NCI-H82 treated with DMSO at 0.1 percent for 48 hours (cell line): Measurements from ENCODE around the gene TDRKH.

ENCODE experiments used
- DNase-seq: peaks from one replicate; lab custom pipeline; 2025; ENCODE audit not compliant: unreplicated experiment; lab: John Stamatoyannopoulos, UW

The TDRKH gene

DNA sequence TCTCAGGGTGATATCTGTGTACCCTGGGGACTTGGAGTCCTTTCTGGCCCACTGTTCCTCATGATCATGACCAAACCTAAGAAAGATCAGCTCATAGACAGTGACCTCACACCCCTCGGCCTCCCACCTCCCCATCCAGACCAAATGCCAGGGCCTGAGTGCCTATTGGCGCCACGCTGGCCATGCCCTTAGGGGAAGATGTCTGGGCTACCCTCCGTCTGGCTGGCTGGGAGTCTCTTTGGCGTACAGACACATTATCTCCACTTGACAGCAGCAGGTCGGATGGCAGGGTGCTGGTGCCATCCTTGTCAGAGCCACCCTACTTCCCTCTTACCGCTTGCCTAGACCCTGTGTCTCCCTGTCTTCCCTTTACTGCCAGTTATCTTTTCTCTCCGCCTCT lies 32.9 kb upstream of the TDRKH start:
- DNase-seq: no peak

DNA sequence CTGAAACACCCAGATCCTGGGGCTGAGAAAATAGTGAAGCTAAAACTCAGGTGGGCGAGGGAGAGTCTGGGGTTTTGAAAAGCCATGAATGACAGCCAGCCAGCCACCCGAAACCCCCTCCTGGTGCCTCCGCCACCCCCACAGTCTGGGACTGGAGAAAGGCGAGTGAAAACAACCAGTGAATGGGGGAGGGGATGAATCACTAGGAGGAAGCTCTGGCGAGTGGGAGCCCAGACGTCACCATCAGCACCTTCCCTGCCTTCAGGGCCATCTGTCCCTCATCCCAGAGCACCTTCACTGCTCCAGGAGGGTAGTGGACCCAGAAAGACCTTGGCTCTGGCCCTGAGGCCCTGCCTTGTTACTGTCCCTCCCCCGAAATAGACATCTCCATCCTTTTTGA lies 32.1 kb upstream of the TDRKH start:
- DNase-seq: no peak

DNA sequence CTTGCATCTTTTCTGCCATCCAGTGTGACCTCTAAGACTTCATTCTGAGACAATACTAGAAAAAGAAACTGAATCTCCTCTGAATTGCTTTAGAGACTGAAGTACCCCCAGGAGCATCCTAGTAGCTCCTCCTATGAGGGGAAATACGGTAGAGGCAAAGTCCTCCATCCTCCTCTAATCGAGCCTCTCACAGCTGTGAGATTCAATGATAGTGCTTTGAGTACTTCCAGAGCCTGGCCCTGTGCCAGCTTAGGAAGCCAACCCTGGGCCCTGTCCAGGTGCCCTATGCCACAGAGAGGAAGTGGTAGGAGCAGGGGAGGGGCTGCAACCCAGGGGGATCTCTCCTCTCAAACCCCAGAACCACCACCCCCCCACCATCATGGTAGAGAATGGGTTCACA lies 30.6 kb upstream of the TDRKH start:
- no peak for DNase-seq

DNA sequence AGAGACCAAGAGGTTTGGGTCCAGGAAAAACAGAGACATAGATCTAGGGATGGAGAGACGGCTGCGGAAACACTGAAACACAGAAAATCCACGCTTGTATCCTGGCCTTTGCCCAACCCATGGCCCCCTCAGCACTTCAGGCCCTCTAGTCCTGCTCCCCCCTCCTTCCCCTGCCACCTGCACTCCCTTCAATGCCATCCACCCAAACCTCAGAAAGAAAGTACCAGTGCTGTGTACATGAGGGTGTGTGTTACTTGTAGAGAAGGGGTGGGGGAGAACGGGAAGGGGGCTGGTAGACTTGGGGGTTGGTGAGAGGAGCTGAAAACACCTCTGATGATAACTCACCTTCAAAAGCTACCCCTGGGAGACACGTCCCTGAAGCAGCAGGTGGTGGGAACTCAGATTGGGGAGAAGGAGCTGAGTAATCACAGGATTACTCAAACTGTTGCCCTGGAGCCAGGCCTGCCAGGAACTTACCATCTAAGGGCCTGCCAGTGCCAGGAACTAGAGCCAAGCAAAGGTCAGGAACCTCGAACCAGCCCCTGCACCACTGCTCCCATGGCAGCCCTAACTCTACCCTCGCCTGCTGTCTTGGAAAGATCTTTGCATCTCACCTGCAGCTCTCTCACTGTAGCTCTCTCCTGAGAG lies 29.8 kb upstream of the TDRKH start:
- DNase-seq: no peak

DNA sequence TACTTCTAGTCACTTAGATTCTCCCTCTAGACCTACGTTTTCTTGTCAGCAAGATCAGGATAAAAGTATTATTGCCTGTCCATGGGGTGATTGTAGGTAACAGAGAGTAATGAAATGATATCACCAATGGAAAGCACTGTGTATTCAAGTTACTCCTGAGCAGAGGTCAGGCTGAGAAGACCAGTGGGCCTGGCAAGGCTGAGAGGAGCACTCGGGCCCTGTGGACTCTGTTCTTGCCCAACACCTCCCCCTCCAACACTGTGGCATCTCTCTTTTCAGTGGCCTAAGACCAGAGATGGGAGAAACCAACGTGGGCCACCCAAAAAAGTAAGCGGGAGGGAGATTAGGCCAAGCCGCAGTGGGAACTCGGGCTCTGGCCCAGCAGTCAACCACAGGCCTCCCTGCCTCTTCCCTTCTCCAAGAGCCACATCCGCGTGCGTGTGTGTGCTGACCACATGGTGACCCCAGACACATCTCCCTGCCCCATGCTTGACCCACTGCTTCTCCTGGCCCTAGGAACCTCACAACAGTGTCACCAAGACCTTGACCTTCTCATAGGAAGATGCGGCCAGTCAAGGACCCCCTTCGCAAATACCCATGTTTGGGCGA lies 29.0 kb upstream of the TDRKH start:
- no peak for DNase-seq

DNA sequence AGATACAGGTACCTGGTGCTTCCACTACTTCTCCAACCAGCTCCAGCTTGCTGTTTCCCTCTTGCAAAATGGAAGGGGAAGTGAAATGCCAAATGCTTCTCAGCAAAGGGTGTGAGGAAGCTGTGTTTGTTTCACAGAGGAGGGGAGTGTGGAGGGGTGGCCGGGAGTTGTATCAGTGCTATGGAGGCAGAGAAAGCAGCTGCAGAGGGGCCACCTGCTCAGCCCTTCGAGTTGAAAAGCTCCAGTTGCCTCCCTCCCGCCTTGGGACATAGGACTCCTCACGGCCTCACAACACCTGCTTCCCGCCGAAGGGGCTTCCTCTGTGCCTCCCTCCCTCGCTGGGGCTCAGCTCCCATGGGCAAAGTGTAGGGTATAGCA lies 27.0 kb upstream of the TDRKH start:
- no peak for DNase-seq

DNA sequence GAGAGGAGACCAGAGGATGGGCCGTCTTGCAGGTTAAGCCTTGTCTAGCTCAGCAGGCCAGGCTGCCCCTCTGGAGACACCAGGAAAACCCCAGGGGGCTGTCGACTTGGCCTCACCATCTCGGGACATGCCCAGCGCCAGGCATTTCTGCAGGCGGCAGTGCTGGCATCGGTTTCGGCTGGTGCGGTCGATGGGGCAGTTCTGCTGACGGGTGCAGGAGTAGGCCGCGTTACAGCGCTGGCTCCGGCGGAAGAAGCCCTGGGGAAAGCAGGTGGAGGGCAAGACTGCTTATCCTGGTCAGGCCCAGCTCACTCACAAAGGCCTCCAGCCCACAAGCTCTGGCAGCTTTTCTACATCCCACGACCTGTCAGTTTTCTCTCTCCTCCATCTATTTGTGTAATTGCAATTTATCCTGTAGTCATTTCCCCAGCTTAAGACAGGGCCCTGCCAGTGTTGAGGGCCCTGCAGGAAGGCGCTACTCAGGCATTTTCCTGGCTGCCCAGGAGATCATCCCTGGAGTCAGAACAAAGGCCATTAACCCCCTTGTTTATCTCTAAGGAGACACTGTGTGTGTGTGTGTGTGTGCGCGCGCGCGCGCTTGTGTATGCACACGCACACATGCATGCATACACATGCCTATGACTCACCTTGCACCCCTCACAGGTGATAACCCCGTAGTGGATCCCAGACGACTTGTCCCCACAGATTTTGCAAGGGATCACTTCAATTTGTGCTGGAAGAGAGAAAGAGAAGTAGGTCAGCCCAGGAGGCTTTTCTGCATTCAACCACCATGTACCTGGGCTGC lies 26.4 kb upstream of the TDRKH start:
- DNase-seq: no peak

DNA sequence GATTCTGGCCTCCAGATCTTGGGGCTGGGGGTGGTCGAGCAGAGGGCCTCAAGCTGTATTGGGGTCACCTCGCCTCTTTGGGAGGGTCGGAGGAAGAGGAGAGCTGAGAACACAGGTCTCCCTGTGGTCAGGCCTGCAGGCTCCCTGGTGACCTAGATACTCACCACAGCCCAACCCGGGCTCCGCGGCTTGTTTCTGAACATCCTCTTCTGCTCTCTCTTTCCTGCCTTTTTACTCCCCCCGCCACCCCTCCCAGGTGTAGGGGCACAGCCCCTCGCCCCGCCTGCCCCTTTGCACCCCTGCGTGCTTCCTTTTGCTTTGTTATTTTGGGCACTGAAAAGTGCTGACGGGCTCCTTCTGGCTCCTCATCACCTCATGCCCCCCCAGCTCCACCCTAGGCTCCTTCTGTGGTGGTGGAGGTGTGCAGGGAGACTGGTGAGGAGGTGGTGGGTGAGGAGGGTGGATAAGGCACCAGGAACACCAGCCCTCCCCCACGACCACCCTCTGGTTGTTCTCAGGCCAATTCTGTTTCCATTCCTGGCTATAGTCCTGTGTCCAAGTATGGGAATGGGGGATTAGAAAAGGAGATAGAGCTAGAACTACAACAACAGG lies 25.5 kb upstream of the TDRKH start:
- DNase-seq: no peak

DNA sequence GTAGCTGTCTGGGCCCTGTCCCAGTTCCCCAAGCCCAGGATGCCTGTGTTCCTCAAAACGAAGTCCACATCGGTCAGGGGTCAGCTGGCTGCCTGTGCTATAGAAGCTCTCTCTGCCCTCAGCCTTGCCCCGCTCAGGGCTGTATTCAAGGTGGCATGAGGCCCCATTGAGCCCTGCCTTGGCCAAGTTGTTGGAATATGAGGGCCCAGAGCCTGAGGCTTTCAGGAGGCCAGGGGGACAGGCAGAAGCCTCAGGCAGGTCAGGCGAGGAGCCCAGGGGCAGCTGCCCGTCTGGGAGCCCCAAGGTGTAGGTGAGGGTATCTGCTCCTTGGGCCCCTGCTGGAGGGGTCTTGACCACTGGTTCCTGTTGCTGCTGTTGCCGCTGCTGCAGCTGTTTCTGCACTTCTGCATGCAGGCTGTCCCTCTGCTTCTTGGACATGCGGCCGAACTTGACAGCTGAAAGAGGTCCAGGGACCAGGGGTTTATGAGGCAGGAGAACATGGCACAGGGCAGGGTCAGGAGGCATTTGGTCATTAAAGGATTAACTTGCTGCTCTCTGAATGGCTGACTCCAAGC lies 24.8 kb upstream of the TDRKH start:
- no peak for DNase-seq

DNA sequence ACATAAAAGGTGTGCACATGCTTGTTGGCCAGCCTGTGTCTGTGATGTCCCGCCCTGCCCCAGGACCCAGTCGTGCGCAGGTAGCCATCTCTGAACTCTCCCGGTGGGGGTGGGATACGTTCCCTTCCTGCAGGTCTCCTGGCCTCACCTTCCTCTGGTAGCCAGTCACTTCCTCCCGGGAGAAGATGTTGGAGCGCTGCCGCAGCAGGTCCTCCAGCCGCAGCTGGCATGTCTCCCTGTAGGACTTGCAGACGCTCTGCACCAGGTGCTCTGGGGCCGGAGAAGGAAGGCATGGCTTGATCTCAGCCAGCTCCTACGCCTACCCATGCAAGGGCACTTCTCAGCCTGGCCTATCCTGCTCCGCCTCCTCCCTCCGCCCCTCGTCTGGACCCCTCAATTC lies 24.1 kb upstream of the TDRKH start:
- DNase-seq: no peak

DNA sequence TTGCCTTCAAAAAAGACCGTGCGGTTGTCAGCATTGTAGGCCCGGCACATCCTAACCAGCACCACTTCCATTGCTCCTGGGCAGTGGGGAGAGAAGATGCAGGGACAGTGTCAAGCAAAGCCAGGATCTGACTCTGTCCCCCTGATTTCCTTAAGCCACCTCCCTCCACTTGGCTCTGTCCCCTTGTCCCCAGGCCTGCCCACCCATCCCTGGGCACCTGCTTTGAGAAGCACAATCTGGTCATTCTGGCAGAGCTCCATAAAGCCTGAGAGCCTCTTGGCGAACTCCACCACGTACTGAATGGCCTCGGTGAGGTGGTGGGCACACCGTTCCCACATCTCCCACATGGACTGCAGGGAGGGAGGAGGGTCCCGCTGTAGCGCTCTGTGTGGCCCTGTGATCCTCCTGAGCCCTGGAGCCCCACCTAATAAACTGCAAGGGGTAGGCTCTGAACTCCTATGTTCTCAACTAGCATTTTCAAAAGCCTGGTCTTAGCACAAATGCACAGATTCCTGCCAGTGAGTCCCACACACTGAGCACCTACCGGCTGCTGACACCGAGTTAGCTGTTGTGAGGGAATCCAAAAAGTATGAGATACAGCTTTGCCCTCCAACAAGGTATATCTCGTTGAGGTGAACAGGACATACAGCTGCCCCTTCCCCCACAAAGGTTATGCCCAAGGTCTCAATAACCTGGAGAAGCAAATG lies 23.1 kb upstream of the TDRKH start:
- DNase-seq: no peak

DNA sequence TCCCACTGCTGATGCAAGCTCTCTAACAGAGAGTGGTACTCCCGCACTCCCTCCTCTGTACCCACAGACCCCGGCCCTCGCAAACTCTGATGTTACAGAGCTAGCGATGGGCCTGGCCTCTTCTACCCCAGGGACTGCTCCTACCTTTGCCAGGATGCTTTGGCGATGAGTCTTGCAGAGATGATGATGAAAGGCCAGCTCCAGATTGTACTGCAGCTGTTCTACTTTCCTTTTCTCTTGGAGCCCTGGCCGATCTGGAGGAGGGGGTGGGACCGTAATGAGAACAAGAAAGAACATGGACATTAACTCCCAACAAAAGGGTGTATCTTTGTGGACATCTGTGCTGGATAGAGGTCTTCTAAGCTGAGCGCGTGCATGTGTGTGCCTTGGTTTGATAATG lies 20.9 kb upstream of the TDRKH start:
- no peak for DNase-seq

DNA sequence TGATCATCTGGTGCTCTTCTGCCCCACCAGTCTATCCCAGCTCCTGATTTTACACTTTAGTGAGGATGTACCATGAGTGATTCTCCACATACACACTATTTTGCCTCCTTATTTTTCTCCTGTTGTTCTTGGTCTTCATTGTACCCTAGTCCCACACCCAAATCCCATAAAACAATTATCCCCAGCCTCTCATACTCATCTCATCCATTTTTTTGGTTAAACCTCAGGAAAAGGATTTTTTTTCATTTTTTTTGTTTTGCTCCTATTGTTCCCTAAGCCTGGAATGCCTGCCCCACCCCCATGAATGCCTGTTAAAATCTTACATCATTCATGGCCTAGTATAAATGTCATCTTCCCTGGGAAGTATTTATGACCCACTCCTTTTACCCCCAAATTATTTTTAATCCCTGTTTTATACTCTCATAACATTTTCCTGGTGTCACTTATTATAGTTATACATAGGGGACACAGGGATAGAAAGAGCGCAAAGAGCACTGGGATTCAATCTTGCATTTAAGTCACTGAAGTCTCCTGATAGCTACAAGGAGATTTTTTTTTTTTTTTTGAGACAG lies 19.8 kb upstream of the TDRKH start:
- no peak for DNase-seq

DNA sequence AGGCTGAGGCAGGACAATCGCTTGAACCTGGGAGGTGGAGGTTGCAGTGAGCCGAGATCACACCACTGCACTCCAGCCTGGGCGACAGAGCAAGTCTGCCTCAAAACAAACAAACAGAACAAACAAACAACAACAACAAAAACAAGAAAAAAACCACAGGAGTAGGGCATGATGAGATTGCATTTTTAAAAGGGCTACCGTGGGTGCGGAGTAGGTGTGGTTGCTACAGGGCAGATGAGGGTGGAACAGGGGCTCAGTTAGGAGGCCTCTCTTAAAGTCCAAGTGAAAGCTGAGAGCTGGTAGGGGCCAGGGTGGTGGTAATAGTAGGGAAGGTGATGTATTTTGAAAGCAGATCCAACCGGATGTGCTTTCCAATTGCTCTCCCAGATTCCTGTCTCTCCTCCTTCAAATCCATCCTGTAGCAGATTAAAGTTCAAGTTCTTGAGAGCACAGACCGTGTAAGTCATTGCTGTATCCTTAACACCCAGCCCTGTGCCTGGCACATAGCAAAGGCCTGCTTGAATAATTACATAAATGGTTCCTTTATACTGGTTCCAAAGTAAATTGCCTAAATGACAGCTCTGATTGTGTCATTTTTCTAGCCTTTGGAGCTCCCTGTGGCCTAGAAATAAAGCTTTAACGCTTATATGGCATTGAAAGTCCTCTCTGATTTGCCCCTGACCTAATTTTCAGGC lies 19.1 kb upstream of the TDRKH start:
- no peak for DNase-seq

DNA sequence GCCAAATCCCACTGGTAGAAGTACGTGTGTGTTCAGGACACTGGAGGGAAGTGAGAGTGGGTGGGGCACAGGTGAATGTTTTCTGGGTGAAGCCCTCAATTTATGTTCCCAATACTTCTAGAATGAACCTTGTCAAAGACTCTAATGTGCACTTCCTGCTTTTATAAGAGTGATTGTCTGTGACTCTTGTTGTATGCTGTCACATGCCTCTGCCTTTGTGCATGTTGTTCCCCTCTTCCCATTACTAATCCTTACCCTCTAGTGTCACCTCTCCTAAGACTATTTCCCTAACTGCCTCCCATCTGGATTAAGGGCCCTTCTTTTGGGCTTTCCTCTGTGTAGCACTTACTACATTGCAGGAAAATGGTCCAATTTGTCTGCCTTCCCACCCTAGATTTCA lies 17.5 kb upstream of the TDRKH start:
- no peak for DNase-seq

DNA sequence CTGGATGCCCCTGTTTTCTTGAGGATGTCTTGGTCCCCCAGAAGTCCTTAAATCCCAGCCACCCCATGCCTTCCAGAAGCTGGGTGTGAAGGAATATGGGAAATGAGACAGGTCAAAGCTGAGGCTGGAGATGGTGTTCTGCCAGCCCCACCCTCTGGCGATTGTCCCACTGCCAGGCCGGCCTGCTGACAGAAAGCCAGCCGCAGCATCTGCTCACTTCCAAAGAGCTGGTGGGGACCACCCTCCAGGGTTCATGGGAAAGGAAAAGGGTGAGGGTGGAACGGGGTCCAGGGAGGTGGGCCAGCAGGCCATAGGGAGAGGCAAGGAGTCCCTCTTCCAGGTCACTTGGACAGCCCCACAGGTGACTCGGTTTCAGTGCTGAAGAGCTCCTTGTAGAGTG lies 16.8 kb upstream of the TDRKH start:
- DNase-seq: no peak

DNA sequence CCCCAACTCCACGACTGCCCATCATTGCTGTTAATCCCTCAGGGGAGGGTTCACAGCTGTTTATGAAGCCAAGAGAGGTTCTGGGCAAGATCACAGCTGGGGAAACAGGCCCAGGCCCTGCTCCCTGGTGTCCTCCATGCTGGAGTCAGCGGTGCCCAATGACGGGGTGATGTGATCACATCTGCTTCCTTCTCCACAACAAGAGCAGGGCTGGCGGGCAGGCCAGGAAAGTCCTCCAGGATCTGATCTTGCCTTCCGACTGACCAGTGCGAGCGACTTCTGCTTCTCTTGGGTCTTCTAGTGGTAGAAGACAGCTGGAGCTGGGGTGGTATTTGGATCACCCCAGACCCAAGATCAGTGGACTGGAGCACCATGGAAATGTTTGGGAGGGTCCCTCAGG lies 15.9 kb upstream of the TDRKH start:
- DNase-seq: no peak

DNA sequence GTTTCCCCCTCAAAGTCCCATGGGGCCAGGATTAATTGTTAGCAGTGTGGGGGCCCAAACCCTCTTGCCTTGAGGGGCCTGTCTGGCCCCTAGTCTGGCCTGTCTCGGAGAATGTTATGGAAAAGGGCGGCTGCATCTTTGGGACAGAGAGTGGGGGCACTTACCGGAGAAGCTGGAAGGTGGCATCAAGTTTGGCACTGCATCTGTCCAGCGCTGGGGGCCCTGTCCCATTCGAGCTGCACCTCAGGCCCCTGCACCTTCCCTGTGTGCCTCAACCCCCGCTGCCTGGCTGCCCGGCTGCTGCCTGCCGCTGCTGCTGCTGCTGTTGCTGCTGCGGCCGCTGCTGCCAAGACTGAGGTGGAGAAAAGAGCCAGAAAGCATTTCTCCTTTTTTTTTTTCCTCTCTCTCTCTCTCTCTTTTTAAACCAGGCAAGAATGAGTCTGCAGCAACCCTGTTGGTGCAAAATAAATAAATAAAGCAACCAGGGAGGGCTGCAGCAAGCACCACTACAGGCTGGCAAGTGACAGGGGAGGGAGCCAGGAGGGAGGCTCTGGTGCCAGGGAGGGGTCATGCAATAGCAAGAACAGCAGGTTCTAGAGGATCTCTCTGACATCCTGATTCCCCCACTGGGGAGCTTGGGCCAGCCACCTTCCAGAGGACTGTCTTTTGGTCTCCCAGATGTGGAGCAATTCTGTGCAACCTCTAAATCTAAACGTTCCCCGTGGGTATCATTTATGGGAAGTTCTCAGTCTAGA lies 14.9 kb upstream of the TDRKH start, which contains the start of gene LINGO4:
Gene LINGO4, minus strand, starts transcription at position 354 of the 755 bp plus-strand sequence. CDS start 2,715 bp downstream, outside the sequence.
- DNase-seq: no peak

DNA sequence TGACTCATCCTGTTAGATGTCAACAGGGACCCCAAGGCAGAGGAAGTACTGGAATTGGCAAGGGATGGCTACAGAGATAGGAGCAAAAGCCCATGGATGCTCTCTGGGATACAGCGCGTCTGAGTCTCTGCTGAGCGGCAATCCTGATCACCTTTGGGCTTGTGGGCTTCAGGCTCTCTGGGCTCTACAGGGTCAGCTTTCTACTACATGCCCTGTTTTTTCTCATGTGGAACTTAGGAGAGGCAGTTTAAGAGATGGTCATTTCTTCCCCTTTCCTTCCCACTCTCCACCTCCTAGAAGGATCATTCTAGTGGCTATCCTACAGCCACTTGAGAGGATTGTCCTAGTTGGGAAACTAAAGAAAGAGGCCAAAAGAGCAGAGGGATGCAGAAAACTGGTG lies 13.6 kb upstream of the TDRKH start:
- DNase-seq: no peak
